ENCODE measurements around the gene PSMA6. TPM values are rescaled to one million over a fixed set of nuclear protein-coding genes. Genes with fewer than 3 reads are reported as not detected.

PSMA6 gene
- total and polyA plus RNA-seq, 2 of the 8 experiments (the other 6 are each of a cell fraction or from before 2014, with no cell fraction given) = 180 to 238 TPM

GRCh38 chr14:35341751-35342488 lies 49.7 kb downstream of the PSMA6 start:
- H3K27ac ChIP-seq (ENCODE audit: low read depth, low read length) = no peak overlapping the region
- H4K20me1 ChIP-seq (replicated peaks in 1 of 2; ENCODE audit: control insufficient read depth in 1 of 2, insufficient read depth in 2 of 2, low read length in 2 of 2) = no peaks in the 10 kb centered on the region
- H3K4me3 ChIP-seq (ENCODE audit: extremely low read depth in 1 of 4, insufficient read depth in 2 of 4, low read depth in 3 of 4, low read length in 4 of 4) = no peak overlapping the region
- H4K8ac ChIP-seq (ENCODE audit: extremely low read depth, insufficient read depth, low read length) = peak overlapping the region; percentile 72
- H3K9ac ChIP-seq (replicated peaks in 1 of 4; ENCODE audit: extremely low read depth in 1 of 4, low read depth in 3 of 4, low read length in 3 of 4) = no peak overlapping the region
- H2AFZ ChIP-seq (ENCODE audit: low read length) = no peak overlapping the region
- no peak overlapping the region for H2AK5ac ChIP-seq (ENCODE audit: low read depth, low read length)
- no peaks in the 10 kb centered on the region for H3K23me2 ChIP-seq (ENCODE audit: low read depth, low read length)
- no peak overlapping the region for H3K14ac ChIP-seq (ENCODE audit: insufficient read length)
- WGBS, 2 experiments (ENCODE audit: extremely low coverage in 1 of 2, insufficient coverage in 1 of 2, insufficient read length in 1 of 2, insufficient replicate concordance in 2 of 2, low coverage in 1 of 2, low lambda C conversion rate in 2 of 2, missing lambda C conversion rate in 1 of 2) = 82% methylated on average over 23 of the region's 25 CpGs; no CpG with 5 or more reads in 1 of the 2 experiments
- no peak overlapping the region for H4K91ac ChIP-seq (replicated peaks; ENCODE audit: insufficient read length, low read length)
- ChIA-PET POLR2A (ENCODE audit: partially characterized antibody) (interaction anchor here (0.6 to 0.9 kb wide), 4 partner anchors 9 to 50 kb away, joined by 3 to 4 read pairs (median 3); partner anchors contain the start of gene PSMA6), CTCF (ENCODE audit: partially characterized antibody) (interaction anchor here (0.7 to 1.6 kb wide), 6 partner anchors 9 to 201 kb away, joined by 3 to 4 read pairs (median 3); no protein-coding TSS in a partner anchor)
- TF ChIP-seq NRF1 (IDR thresholded peaks at IDR 0.05; ENCODE audit: low read depth, low read length) (no peak), EP300 (IDR thresholded peaks at IDR 0.05; ENCODE audit: borderline replicate concordance in 1 of 2, low read depth in 2 of 2, low read length in 2 of 2) (no peak), ATF3 (IDR thresholded peaks at IDR 0.05; ENCODE audit: insufficient read depth, low read depth, low read length) (no peak), SUZ12 (IDR thresholded peaks at IDR 0.05; ENCODE audit: low read length) (no peak), MAFK (IDR thresholded peaks at IDR 0.05; ENCODE audit: low read depth, low read length) (no peak), EGR1 (IDR thresholded peaks at IDR 0.05; ENCODE audit: borderline replicate concordance, low read depth, low read length) (no peak), CTCF (IDR thresholded peaks at IDR 0.05; ENCODE audit: control extremely low read depth in 1 of 3, insufficient read depth in 1 of 3, low read depth in 1 of 3, low read length in 3 of 3) (no peak), KDM5A (IDR thresholded peaks at IDR 0.05; ENCODE audit: low read length) (no peak)
- H3K79me2 ChIP-seq (ENCODE audit: control insufficient read depth in 1 of 2, insufficient read depth in 2 of 2, low read length in 2 of 2) = no peaks in the 10 kb centered on the region
- H2BK12ac ChIP-seq (ENCODE audit: low read depth, low read length) = no peak overlapping the region
- H3K4me1 ChIP-seq (replicated peaks in 1 of 4; ENCODE audit: control insufficient read depth in 3 of 4, insufficient read depth in 4 of 4, low read length in 3 of 4) = peaks cover 3 to 17% (median 12%) of the 10 kb centered on the region in 4 experiments; a peak in 6 of 7 replicates
- peak overlapping the region; percentile 0; the same call in 1 of the 2 replicates for H2BK15ac ChIP-seq (ENCODE audit: low read length)
- H3K9me3 ChIP-seq (ENCODE audit: insufficient read depth in 2 of 2, low read depth in 1 of 2, low read length in 1 of 2) = no peaks in the 10 kb centered on the region
- no peaks in the 10 kb centered on the region for H3K27me3 ChIP-seq (replicated peaks in 1 of 4; ENCODE audit: control insufficient read depth in 3 of 4, extremely low read depth in 1 of 4, insufficient read depth in 3 of 4, low read length in 3 of 4)
- no peak overlapping the region for H2BK20ac ChIP-seq (ENCODE audit: low read length)
- no peak overlapping the region for H2BK5ac ChIP-seq (ENCODE audit: low read depth, low read length)
- FAIRE-seq = no peak
- DNase-seq (ENCODE audit: low read depth in 1 of 2, low spot score in 2 of 2) = no peak
- no peaks in the 10 kb centered on the region for H3K36me3 ChIP-seq (ENCODE audit: control insufficient read depth in 2 of 4, insufficient read depth in 4 of 4, low read length in 3 of 4)
- H3K23ac ChIP-seq (ENCODE audit: insufficient read length) = no peak overlapping the region
- H2BK120ac ChIP-seq (replicated peaks; ENCODE audit: low read depth, low read length) = no peak overlapping the region
- no peak overlapping the region for H4K5ac ChIP-seq (ENCODE audit: insufficient read length, low read depth, low read length)
- H3K18ac ChIP-seq (ENCODE audit: extremely low read depth, low read length) = 0 out of 2 replicates have a peak overlapping the region, but pooled peaks have one; percentile 34
- H3K4me2 ChIP-seq (ENCODE audit: insufficient read depth in 1 of 2, low read depth in 2 of 2, low read length in 2 of 2) = no peak overlapping the region
- no peak overlapping the region for H3K4ac ChIP-seq (replicated peaks; ENCODE audit: insufficient read length, low read depth, low read length)
- H3K79me1 ChIP-seq (ENCODE audit: low read depth, low read length) = no peaks in the 10 kb centered on the region
- no peak overlapping the region for H3K56ac ChIP-seq (replicated peaks; ENCODE audit: insufficient read length, low read depth, low read length)
